Mucosa of rectum (tissue), 2 donors: Measurements from ENCODE around the gene SCGB1C2.
A peak's percentile ranks its signal among the peaks of the same experiment; 100 is the strongest.

Experiments used
- H3K27ac ChIP-seq, 2 donors: one replicate each; pipeline ENCODE4 v1.7.0; 2013; ENCODE audit warnings: inconsistent platforms in 2 of 2, low read depth in 2 of 2, low read length in 2 of 2
- H3K27me3 ChIP-seq, 2 donors: one replicate each; pipeline ENCODE4 v1.7.0; 2013; ENCODE audit warnings: low read length in 2 of 2; ENCODE audit not compliant: control insufficient read depth in 2 of 2, insufficient read depth in 2 of 2
- H3K36me3 ChIP-seq, 2 donors: one replicate each; pipeline ENCODE4 v1.7.0; 2013; ENCODE audit warnings: low read length in 2 of 2; ENCODE audit not compliant: control insufficient read depth in 2 of 2, insufficient read depth in 2 of 2
- H3K4me1 ChIP-seq, 2 donors: one replicate each; pipeline ENCODE4 v1.7.0; 2013; ENCODE audit warnings: low read length in 2 of 2, mild to moderate bottlenecking in 1 of 2; ENCODE audit not compliant: control insufficient read depth in 2 of 2, insufficient read depth in 2 of 2
- H3K4me3 ChIP-seq, 2 donors: one replicate each; pipeline ENCODE4 v1.7.0; 2013; ENCODE audit warnings: low read length in 2 of 2
- H3K9ac ChIP-seq, 2 donors: one replicate each; pipeline ENCODE4 v1.7.0; 2013; ENCODE audit warnings: low read length in 2 of 2, low read depth in 1 of 2, mild to moderate bottlenecking in 1 of 2
- H3K9me3 ChIP-seq, 2 donors: one replicate each; pipeline ENCODE4 v1.7.0; 2013; ENCODE audit warnings: low read length in 2 of 2; ENCODE audit not compliant: control insufficient read depth in 2 of 2
- donor health status: healthy.
- donor health status: Normal muscosa, but diverticular disease.

The SCGB1C2 gene

DNA sequence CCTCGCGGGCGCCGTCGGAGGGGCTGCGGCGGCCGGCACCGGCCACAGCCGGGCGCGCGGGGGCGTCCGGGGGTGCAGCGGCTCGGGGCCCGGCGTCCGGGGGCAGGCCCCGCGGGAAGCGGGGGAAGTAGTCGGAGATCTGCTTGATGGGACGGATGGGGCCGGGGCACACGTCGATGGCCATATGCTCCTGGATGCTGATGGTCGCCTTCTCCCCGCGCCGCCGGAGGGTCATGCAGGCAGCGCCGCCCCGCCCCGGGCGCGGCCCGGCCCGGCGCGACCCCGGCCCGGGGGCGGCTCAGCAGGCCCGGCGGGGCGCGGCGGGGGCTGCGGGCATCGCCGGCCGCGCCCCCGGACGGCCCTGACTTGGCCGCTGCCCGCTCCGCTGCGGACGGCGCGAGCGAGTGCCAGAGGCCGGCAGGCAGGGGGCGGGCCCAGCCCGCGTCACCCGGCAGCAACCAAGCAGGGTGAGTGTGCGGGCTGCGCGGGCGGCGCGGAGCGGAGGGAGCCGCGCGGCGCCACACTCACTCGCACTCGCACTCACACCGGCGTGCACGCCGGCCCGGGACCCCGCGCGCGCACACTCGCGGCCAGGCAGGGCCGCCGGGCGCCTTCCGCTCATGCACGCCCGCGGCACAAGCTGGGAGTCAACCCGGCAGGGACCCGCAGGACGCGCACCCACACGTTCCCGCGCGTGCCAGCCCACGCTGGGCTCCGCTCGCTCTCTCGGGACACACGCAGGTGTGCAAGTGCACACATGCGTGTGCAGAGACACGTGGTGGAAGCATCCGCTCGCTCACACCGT lies 44.1 kb downstream of the SCGB1C2 start, which contains the start of gene DOC2B:
TSS of gene DOC2B (minus strand) at position 406 of the 805 bp plus-strand sequence. CDS start at position 235, 171 bp downstream.
- peaks cover 0 to 4% of the 10 kb centered on the region in 2 donors for H3K4me1 ChIP-seq
- H3K27ac ChIP-seq: no peak within 1 kb of the TSS
- H3K9ac ChIP-seq: peak within 1 kb of the TSS in 1 of 2 donors; percentile 3
- peaks cover 25 to 36% of the 10 kb centered on the region in 2 donors for H3K27me3 ChIP-seq
- H3K9me3 ChIP-seq: no peaks in the 10 kb centered on the region
- H3K36me3 ChIP-seq: no peaks in the 10 kb centered on the region
- peak within 1 kb of the TSS; percentile 33 to 36 for H3K4me3 ChIP-seq

DNA sequence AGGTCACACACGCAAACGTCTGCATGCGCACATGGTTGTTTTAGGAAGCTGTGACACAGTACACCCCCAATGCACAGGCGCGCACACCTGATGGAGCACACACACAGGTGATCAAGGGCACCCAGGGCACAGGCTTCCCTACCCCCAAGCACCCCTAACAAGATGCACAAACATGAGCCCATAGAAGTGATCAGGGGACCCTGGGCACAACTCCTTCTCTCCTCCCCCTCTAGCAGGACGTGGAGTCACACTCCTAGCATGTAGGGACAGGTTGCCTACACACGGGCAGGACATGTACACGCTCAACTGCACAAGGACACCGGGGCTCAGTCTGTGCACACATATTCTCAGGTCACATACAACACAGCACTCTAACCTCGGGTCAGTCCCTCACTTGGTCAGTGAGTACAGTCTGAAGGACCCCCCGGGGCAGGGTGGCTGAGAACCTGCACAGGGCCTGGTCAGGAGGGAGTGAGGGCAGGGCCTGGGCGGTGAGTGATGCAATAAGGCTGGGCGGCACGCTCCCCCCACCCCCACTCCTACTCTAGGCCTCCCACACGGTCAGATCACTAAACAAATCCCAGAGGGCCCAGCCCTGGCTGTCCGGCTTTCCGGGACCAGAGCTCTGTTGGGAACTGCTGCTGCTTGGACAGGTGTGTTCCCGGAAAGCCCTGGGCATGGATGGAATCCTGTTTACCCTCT lies 44.8 kb downstream of the SCGB1C2 start:
- peak overlapping the region in 1 of 2 donors; percentile 3 for H3K9ac ChIP-seq
- no peaks in the 10 kb centered on the region for H3K9me3 ChIP-seq
- H3K27me3 ChIP-seq: peaks cover 25 to 36% of the 10 kb centered on the region in 2 donors
- peak overlapping the region; percentile 33 to 36 for H3K4me3 ChIP-seq
- no peak overlapping the region for H3K27ac ChIP-seq
- H3K4me1 ChIP-seq: peaks cover 0 to 4% of the 10 kb centered on the region in 2 donors
- no peaks in the 10 kb centered on the region for H3K36me3 ChIP-seq

DNA sequence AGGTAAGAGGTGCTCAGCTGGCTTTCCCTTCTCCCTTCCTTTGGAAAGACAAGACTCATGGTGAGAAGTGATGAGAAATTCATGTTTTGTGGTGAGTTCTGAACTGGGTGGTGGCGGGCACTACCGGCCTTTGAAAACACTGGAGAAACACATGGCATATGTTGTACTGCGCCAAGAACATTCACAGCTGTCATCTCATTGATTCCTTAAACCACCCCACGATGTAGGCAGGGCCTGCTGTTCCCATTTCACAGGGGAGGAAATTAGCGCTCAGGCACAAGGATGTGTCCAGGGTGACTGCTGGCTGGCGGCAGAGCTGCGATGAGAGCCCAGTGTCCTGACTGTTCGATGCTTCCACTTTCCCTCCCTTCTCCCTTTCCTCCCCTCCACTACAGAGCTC lies 45.7 kb downstream of the SCGB1C2 start:
- no peaks in the 10 kb centered on the region for H3K9me3 ChIP-seq
- H3K36me3 ChIP-seq: no peaks in the 10 kb centered on the region
- no peak overlapping the region for H3K4me3 ChIP-seq
- peaks cover 22 to 36% of the 10 kb centered on the region in 2 donors for H3K27me3 ChIP-seq
- H3K4me1 ChIP-seq: peaks cover 0 to 4% of the 10 kb centered on the region in 2 donors
- H3K9ac ChIP-seq: no peak overlapping the region
- H3K27ac ChIP-seq: no peak overlapping the region

DNA sequence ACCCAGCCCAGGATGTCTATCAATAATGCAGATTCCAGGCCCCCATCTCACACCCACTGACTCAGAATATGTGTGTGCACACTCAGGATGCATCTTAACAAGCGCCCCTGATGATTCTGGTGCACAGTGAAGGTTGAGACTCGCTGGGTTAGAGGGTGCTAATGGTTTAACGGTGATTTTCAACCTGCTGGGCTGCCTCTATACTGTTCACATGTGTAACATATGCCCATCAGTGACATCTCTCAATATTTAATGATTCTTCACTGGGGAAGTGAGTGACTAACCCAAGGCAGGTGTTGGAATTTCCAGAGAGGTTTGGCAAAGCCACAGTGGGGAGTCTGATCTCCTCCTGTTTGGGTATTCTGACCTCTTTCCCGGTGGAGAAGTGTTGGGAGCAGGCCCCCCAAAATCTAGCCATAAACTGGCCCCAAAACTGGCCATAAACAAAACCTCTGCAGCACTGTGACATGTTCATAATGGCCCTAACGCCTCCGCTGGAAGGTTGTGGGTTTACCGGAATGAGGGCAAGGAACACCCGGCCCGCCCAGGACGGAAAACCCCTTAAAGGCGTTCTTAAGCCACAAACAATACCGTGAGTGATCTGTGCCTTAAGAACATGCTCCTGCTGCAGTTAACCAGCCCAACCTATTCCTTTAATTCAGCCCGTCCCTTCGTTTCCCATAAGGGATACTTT lies 48.2 kb downstream of the SCGB1C2 start:
- peaks cover 14 to 24% of the 10 kb centered on the region in 2 donors for H3K27me3 ChIP-seq
- peaks cover 0 to 4% of the 10 kb centered on the region in 2 donors for H3K4me1 ChIP-seq
- H3K36me3 ChIP-seq: no peaks in the 10 kb centered on the region
- no peak overlapping the region for H3K27ac ChIP-seq
- H3K9ac ChIP-seq: no peak overlapping the region
- H3K4me3 ChIP-seq: no peak overlapping the region
- H3K9me3 ChIP-seq: no peaks in the 10 kb centered on the region

DNA sequence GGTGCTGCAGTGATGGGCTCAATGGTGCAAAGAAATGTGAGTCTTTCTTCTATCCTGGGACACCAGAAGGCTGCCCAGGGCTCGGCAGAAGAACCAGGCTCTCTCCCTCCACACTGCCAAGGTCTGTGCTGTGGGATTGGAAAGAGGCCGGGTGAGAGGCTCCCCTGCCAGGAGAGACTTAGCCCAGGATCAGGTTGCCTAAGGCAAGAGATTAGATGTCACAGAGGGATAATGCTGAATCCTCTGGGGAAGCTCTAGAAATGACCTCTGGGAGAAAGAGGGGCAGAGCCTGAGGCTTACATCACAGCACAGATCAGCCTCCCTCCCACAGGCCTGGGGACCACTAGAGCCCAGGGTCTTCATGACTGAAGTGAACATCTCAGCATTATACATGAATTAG lies 49.8 kb downstream of the SCGB1C2 start:
- H3K27ac ChIP-seq: no peak overlapping the region
- H3K36me3 ChIP-seq: no peaks in the 10 kb centered on the region
- H3K9ac ChIP-seq: no peak overlapping the region
- H3K27me3 ChIP-seq: peaks cover 10 to 19% of the 10 kb centered on the region in 2 donors
- H3K4me3 ChIP-seq: no peak overlapping the region
- H3K9me3 ChIP-seq: no peaks in the 10 kb centered on the region
- no peaks in the 10 kb centered on the region for H3K4me1 ChIP-seq
